Measurements from ENCODE around the gene LIPM.

The LIPM gene

DNA sequence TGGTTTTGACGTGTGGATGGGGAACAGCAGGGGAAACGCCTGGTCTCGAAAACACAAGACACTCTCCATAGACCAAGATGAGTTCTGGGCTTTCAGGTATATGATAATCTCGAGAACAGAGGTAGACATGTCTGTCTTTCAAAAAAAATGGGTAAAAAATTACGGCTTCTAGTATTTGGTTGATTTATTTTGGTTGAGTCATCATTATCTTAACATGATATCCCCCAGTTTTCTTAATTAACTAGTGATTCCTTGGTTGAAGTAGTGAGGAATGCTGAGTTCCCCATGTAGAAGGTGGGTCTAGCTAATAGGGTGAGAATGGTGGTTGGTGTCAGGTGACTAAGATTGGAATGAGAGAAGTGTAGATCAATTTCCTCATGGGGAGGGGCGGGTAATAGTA is 10.7 kb downstream of the LIPM start:
- Histone ChIP-seq H3K9ac (ENCODE audit: low read length) (no peak overlapping the region), H3K4me3 (ENCODE audit: low read length) (no peak overlapping the region), H3K79me2 (ENCODE audit: low read length) (no peaks in the 10 kb centered on the region), H3K4me1 (ENCODE audit: low read length) (no peaks in the 10 kb centered on the region), H3K4me2 (ENCODE audit: low read depth, low read length) (no peak overlapping the region), H3F3A (ENCODE audit: insufficient read depth, low read length) (no peaks in the 10 kb centered on the region), H3K36me3 (replicated peaks; ENCODE audit: insufficient read depth, low read length) (no peaks in the 10 kb centered on the region), H3K27me3 (replicated peaks; ENCODE audit: insufficient read depth, low read length) (no peaks in the 10 kb centered on the region), H3K9me3 (replicated peaks; ENCODE audit: insufficient read depth, low read length) (no peaks in the 10 kb centered on the region), H4K20me1 (ENCODE audit: insufficient read depth, low read length) (no peaks in the 10 kb centered on the region), H3K27ac (ENCODE audit: low read length) (no peak overlapping the region), H3K9me2 (replicated peaks; ENCODE audit: insufficient read depth, low read length) (no peaks in the 10 kb centered on the region), H2AFZ (ENCODE audit: low read length) (no peak overlapping the region)
- TF ChIP-seq, protein P1, sequence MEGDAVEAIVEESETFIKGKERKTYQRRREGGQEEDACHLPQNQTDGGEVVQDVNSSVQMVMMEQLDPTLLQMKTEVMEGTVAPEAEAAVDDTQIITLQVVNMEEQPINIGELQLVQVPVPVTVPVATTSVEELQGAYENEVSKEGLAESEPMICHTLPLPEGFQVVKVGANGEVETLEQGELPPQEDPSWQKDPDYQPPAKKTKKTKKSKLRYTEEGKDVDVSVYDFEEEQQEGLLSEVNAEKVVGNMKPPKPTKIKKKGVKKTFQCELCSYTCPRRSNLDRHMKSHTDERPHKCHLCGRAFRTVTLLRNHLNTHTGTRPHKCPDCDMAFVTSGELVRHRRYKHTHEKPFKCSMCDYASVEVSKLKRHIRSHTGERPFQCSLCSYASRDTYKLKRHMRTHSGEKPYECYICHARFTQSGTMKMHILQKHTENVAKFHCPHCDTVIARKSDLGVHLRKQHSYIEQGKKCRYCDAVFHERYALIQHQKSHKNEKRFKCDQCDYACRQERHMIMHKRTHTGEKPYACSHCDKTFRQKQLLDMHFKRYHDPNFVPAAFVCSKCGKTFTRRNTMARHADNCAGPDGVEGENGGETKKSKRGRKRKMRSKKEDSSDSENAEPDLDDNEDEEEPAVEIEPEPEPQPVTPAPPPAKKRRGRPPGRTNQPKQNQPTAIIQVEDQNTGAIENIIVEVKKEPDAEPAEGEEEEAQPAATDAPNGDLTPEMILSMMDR (IDR thresholded peaks at IDR 0.05; ENCODE audit: low read length), result no peak
- TF ChIP-seq EZH2 (optimal IDR thresholded peaks at IDR 0.05; ENCODE audit: low read depth, low read length) (no peak), EZH2phosphoT487 (IDR thresholded peaks at IDR 0.05; ENCODE audit: low read length) (no peak)
- DNase-seq, result no peak

GRCh38 chr10:88819290-88819689 is 16.8 kb downstream of the LIPM start:
- H3K9me2 ChIP-seq (replicated peaks; ENCODE audit: insufficient read depth, low read length), result no peaks in the 10 kb centered on the region
- H3K27ac ChIP-seq (ENCODE audit: low read length), result no peak overlapping the region
- H3K9me3 ChIP-seq (replicated peaks; ENCODE audit: insufficient read depth, low read length), result no peaks in the 10 kb centered on the region
- no peaks in the 10 kb centered on the region for H3F3A ChIP-seq (ENCODE audit: insufficient read depth, low read length)
- no peaks in the 10 kb centered on the region for H3K27me3 ChIP-seq (replicated peaks; ENCODE audit: insufficient read depth, low read length)
- no peak for TF ChIP-seq EZH2phosphoT487 (IDR thresholded peaks at IDR 0.05; ENCODE audit: low read length)
- TF ChIP-seq, protein P1 (IDR thresholded peaks at IDR 0.05; ENCODE audit: low read length), result no peak
- no peak for TF ChIP-seq EZH2 (optimal IDR thresholded peaks at IDR 0.05; ENCODE audit: low read depth, low read length)
- no peak overlapping the region for H3K4me3 ChIP-seq (ENCODE audit: low read length)
- H4K20me1 ChIP-seq (ENCODE audit: insufficient read depth, low read length), result no peaks in the 10 kb centered on the region
- H3K9ac ChIP-seq (ENCODE audit: low read length), result no peak overlapping the region
- no peaks in the 10 kb centered on the region for H3K79me2 ChIP-seq (ENCODE audit: low read length)
- no peak overlapping the region for H3K4me2 ChIP-seq (ENCODE audit: low read depth, low read length)
- no peak for DNase-seq
- no peak overlapping the region for H2AFZ ChIP-seq (ENCODE audit: low read length)
- no peaks in the 10 kb centered on the region for H3K36me3 ChIP-seq (replicated peaks; ENCODE audit: insufficient read depth, low read length)
- no peaks in the 10 kb centered on the region for H3K4me1 ChIP-seq (ENCODE audit: low read length)

- no peak for DNase-seq
- no peak overlapping the region for H3K4me3 ChIP-seq (ENCODE audit: low read length)
- TF ChIP-seq EZH2 (optimal IDR thresholded peaks at IDR 0.05; ENCODE audit: low read depth, low read length) (no peak), EZH2phosphoT487 (IDR thresholded peaks at IDR 0.05; ENCODE audit: low read length) (no peak)
- TF ChIP-seq, protein P1 (IDR thresholded peaks at IDR 0.05; ENCODE audit: low read length), result no peak
- no peaks in the 10 kb centered on the region for H3K79me2 ChIP-seq (ENCODE audit: low read length)
- no peaks in the 10 kb centered on the region for H3K36me3 ChIP-seq (replicated peaks; ENCODE audit: insufficient read depth, low read length)
- H3K27ac ChIP-seq (ENCODE audit: low read length), result no peak overlapping the region
- H3K9ac ChIP-seq (ENCODE audit: low read length), result no peak overlapping the region
- no peak overlapping the region for H3K4me2 ChIP-seq (ENCODE audit: low read depth, low read length)
- H4K20me1 ChIP-seq (ENCODE audit: insufficient read depth, low read length), result no peaks in the 10 kb centered on the region
- no peaks in the 10 kb centered on the region for H3K27me3 ChIP-seq (replicated peaks; ENCODE audit: insufficient read depth, low read length)
- H3K9me3 ChIP-seq (replicated peaks; ENCODE audit: insufficient read depth, low read length), result no peaks in the 10 kb centered on the region
- H3F3A ChIP-seq (ENCODE audit: insufficient read depth, low read length), result no peaks in the 10 kb centered on the region
- no peak overlapping the region for H2AFZ ChIP-seq (ENCODE audit: low read length)
- no peaks in the 10 kb centered on the region for H3K9me2 ChIP-seq (replicated peaks; ENCODE audit: insufficient read depth, low read length)
- H3K4me1 ChIP-seq (ENCODE audit: low read length), result no peaks in the 10 kb centered on the region
Measured at GRCh38 chr10:88820748-88821401, 18.3 kb downstream of the LIPM start.
